GM21528 (cell line): Measurements from ENCODE around the gene TSEN2.
"Not testable (repeated sequence)": the region's sequence is repeated elsewhere in the genome, so short reads cannot be mapped to it uniquely, and the experiment has no call there.

ENCODE experiments used
- ATAC-seq: cut with Tn5 transposase; IDR thresholded peaks from one replicate; pipeline ENCODE4 v1.9.1; 2021; ENCODE audit warnings: mild to moderate bottlenecking, moderate library complexity; ENCODE audit not compliant: unreplicated experiment, low FRiP score

TSEN2 gene

GRCh38 chr3:12451960-12452359 lies 32.3 kb upstream of the TSEN2 start:
- ATAC-seq: no peak

- no peak for ATAC-seq
Measured at GRCh38 chr3:12452361-12453330, 31.6 kb upstream of the TSEN2 start.

- ATAC-seq: no peak
Measured at GRCh38 chr3:12454076-12454815, 30.0 kb upstream of the TSEN2 start.

GRCh38 chr3:12454816-12455121 lies 29.5 kb upstream of the TSEN2 start:
- no peak for ATAC-seq

- no peak for ATAC-seq
Measured at GRCh38 chr3:12455740-12456139, 28.5 kb upstream of the TSEN2 start.

- no peak for ATAC-seq
Measured at GRCh38 chr3:12456441-12456840, 27.8 kb upstream of the TSEN2 start.

- ATAC-seq: not testable (repeated sequence)
Measured at GRCh38 chr3:12457380-12457779, 26.9 kb upstream of the TSEN2 start.

GRCh38 chr3:12458901-12459300 lies 25.4 kb upstream of the TSEN2 start:
- ATAC-seq: no peak

- ATAC-seq: no peak
Measured at GRCh38 chr3:12460127-12460526, 24.2 kb upstream of the TSEN2 start.

- ATAC-seq: no peak
Measured at GRCh38 chr3:12461097-12461649, 23.1 kb upstream of the TSEN2 start.

GRCh38 chr3:12462159-12462947 lies 21.9 kb upstream of the TSEN2 start:
- no peak for ATAC-seq

GRCh38 chr3:12463686-12464085 lies 20.6 kb upstream of the TSEN2 start:
- ATAC-seq: no peak

- ATAC-seq: no peak
Measured at GRCh38 chr3:12464181-12464580, 20.1 kb upstream of the TSEN2 start.

- no peak for ATAC-seq
Measured at GRCh38 chr3:12465151-12465835, 19.0 kb upstream of the TSEN2 start.

- no peak for ATAC-seq
Measured at GRCh38 chr3:12465836-12466225, 18.4 kb upstream of the TSEN2 start.

- ATAC-seq: no peak
Measured at GRCh38 chr3:12467746-12468145, 16.5 kb upstream of the TSEN2 start.

- no peak for ATAC-seq
Measured at GRCh38 chr3:12468276-12468675, 16.0 kb upstream of the TSEN2 start.

- ATAC-seq: no peak
Measured at GRCh38 chr3:12468757-12469156, 15.5 kb upstream of the TSEN2 start.

GRCh38 chr3:12469222-12469621 lies 15.1 kb upstream of the TSEN2 start:
- not testable (repeated sequence) for ATAC-seq

GRCh38 chr3:12470111-12470510 lies 14.2 kb upstream of the TSEN2 start:
- no peak for ATAC-seq
